GM12874 (cell line): ENCODE data around the gene PFKFB3.

Experiments used
- TF ChIP-seq, protein P1 (sequence below): IDR thresholded peaks from 2 replicates; pipeline ENCODE4 v1.5.1; 2011; ENCODE audit warnings: low read depth, mild to moderate bottlenecking, control low read depth, low read length, moderate library complexity; ENCODE audit not compliant: insufficient read depth

Gene PFKFB3

DNA sequence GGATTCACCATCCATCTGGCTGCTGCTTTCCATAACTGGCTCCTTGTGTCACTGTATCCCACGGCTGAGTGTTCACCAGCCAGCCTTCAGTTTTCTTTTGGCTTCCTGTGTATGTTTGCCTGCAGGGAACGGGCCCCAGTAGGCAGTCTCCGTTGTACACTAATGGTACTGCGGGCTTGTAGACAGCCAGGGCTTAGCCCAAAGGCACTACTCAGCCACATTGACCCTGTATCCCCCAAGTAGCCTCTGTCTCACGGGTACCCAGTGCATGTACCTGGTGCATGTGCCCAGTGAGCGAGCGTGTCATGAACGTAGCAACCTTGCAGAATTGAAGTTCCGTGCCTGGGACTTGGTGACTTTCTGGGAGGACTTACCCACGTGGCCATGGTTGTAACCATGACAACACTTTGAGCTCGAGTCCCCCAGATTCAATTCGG, 6.1 kb downstream of the PFKFB3 start:
- TF ChIP-seq, protein P1, sequence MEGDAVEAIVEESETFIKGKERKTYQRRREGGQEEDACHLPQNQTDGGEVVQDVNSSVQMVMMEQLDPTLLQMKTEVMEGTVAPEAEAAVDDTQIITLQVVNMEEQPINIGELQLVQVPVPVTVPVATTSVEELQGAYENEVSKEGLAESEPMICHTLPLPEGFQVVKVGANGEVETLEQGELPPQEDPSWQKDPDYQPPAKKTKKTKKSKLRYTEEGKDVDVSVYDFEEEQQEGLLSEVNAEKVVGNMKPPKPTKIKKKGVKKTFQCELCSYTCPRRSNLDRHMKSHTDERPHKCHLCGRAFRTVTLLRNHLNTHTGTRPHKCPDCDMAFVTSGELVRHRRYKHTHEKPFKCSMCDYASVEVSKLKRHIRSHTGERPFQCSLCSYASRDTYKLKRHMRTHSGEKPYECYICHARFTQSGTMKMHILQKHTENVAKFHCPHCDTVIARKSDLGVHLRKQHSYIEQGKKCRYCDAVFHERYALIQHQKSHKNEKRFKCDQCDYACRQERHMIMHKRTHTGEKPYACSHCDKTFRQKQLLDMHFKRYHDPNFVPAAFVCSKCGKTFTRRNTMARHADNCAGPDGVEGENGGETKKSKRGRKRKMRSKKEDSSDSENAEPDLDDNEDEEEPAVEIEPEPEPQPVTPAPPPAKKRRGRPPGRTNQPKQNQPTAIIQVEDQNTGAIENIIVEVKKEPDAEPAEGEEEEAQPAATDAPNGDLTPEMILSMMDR, result no peak

DNA sequence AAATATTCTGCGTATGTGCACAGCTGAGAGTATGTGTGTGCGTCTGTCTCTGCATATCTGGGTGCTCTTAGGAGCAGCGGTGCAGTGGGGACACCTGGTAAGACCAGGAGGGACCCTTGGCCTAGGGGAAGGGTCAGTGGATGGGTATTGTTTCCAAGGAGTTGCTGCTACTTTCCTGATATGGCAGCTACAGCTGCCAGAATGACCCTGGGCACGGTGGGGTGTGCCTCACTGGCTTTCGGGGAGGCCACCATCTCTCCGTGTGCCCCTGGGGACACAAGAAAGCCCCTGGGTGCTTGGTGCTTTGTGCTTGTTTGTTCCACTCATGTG, 8.6 kb downstream of the PFKFB3 start:
- TF ChIP-seq, protein P1, result no peak

DNA sequence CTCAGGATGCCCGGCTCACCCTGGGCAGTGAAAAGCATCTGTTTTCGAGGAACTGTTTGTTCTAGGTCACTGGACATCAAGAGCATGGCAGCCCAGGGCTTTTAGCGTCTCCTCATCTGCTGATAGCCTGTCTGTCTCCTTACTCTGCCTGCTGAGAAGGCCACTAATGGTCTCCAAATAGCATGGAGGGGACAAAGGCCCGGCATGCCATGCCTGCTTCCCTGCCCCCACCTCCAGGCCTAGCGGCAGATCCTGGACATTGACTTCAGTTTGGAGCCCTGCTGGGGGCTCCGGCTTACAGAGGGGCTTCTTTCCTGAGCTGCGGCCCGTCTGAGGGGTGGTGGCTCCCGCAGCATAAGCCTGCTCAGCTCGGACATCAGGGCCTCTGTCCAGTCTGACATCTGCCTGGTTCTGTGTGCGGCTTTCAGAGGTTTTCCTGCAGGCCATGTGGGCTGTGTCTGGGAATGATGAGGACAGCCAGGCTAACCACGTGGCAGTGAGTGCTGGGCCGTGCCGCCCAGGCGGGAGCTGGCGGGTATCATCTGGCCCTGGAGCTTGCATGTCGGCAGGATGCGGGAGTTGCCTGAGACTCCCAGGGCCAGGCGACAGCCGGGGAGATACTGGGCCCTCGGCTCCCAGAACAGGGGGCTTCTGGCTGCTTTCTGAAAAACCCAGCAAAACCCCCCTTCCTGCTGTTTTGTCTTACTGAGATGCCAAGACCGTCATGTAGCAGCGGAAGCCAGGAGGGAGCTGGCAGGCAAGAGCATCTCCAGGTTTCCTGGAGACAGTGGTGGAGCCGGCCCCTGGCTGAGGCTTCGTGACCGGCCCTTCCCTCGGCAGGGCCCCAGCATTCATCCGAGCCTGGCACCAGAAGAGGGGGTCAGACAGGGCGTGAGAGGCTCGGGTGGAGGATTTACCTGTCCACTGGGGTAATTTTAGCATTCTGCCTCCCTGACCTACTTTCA, 9.2 kb downstream of the PFKFB3 start:
- TF ChIP-seq, protein P1, result no peak

GRCh38 chr10:6212806-6213205, 10.1 kb downstream of the PFKFB3 start:
- TF ChIP-seq, protein P1, result no peak

GRCh38 chr10:6213257-6213905, 10.6 kb downstream of the PFKFB3 start:
- TF ChIP-seq, protein P1, result no peak

GRCh38 chr10:6213908-6214307, 11.2 kb downstream of the PFKFB3 start:
- TF ChIP-seq, protein P1, result no peak

DNA sequence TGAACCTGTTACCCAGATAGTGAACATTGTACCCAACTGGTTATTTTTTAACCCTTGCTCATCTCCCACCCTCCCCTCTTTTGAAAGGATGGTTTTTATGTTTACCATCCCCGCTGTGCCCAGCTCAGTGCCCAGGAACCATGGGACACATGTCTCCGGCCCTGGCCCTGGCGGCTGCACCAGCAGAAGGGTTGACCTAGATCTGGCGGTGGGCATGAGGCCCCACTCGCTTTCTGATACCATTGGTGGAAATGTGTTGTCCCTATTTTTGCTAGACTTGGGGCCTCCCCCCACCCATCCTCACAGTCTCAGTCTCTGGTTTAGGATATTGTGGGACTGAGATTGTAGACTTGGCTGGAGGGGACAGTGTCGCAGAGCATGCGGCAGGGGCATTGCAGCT, 11.9 kb downstream of the PFKFB3 start:
- TF ChIP-seq, protein P1, result no peak
